ENCODE data around the gene WWOX. TPM values are rescaled to one million over a fixed set of nuclear protein-coding genes. Genes with fewer than 3 reads are reported as not detected.

The WWOX gene
- total RNA-seq, 1 donor from 2014 or later, result 8.9 TPM

GRCh38 chr16:79162977-79163376 lies 1063.5 kb downstream of the WWOX start:
- H3K27ac ChIP-seq (replicated peaks), result no peak overlapping the region
- no peaks in the 10 kb centered on the region for H3K4me1 ChIP-seq
- no peak overlapping the region for H3K4me3 ChIP-seq
- intact Hi-C loops (cut with micrococcal nuclease), result no loop called here
- no peaks in the 10 kb centered on the region for H3K27me3 ChIP-seq (ENCODE audit: low read depth)
- peaks cover 7% of the 10 kb centered on the region for H3K9me3 ChIP-seq (replicated peaks)
- no peaks in the 10 kb centered on the region for H3K36me3 ChIP-seq
- no peak for DNase-seq
- no peak for TF ChIP-seq CTCF (IDR thresholded peaks at IDR 0.05; ENCODE audit: borderline replicate concordance)

- intact Hi-C loops (cut with micrococcal nuclease), result no loop called here
- H3K9me3 ChIP-seq (replicated peaks), result peaks cover 9% of the 10 kb centered on the region
Measured at GRCh38 chr16:79163691-79164387, 1064.4 kb downstream of the WWOX start.

GRCh38 chr16:79164388-79164995 lies 1065.0 kb downstream of the WWOX start:
- no peak for DNase-seq
- Histone ChIP-seq H3K4me1 (no peaks in the 10 kb centered on the region), H3K4me3 (no peak overlapping the region), H3K27ac (replicated peaks) (no peak overlapping the region), H3K36me3 (no peaks in the 10 kb centered on the region), H3K9me3 (replicated peaks) (peaks cover 9% of the 10 kb centered on the region), H3K27me3 (ENCODE audit: low read depth) (no peaks in the 10 kb centered on the region)
- no peak for TF ChIP-seq CTCF (IDR thresholded peaks at IDR 0.05; ENCODE audit: borderline replicate concordance)
- intact Hi-C loops (cut with micrococcal nuclease), result no loop called here

More at GRCh38 chr16:79163691-79164387, 1064.4 kb downstream of the WWOX start:
- no peaks in the 10 kb centered on the region for H3K4me1 ChIP-seq
- no peaks in the 10 kb centered on the region for H3K36me3 ChIP-seq
- no peaks in the 10 kb centered on the region for H3K27me3 ChIP-seq (ENCODE audit: low read depth)
- TF ChIP-seq CTCF (IDR thresholded peaks at IDR 0.05; ENCODE audit: borderline replicate concordance), result no peak
- no peak for DNase-seq
- no peak overlapping the region for H3K4me3 ChIP-seq
- H3K27ac ChIP-seq (replicated peaks), result no peak overlapping the region

- intact Hi-C loops (cut with micrococcal nuclease), result no loop called here
- H3K4me3 ChIP-seq, result no peak overlapping the region
- no peaks in the 10 kb centered on the region for H3K36me3 ChIP-seq
- H3K4me1 ChIP-seq, result no peaks in the 10 kb centered on the region
- peaks cover 9% of the 10 kb centered on the region for H3K9me3 ChIP-seq (replicated peaks)
- no peak overlapping the region for H3K27ac ChIP-seq (replicated peaks)
- TF ChIP-seq CTCF (IDR thresholded peaks at IDR 0.05; ENCODE audit: borderline replicate concordance), result no peak
- H3K27me3 ChIP-seq (ENCODE audit: low read depth), result no peaks in the 10 kb centered on the region
- no peak for DNase-seq
Measured at GRCh38 chr16:79165079-79165478, 1065.6 kb downstream of the WWOX start.

GRCh38 chr16:79165506-79165905 lies 1066.1 kb downstream of the WWOX start:
- no peaks in the 10 kb centered on the region for H3K4me1 ChIP-seq
- H3K4me3 ChIP-seq, result no peak overlapping the region
- no peaks in the 10 kb centered on the region for H3K27me3 ChIP-seq (ENCODE audit: low read depth)
- H3K27ac ChIP-seq (replicated peaks), result no peak overlapping the region
- DNase-seq, result no peak
- no peaks in the 10 kb centered on the region for H3K36me3 ChIP-seq
- TF ChIP-seq CTCF (IDR thresholded peaks at IDR 0.05; ENCODE audit: borderline replicate concordance), result no peak
- intact Hi-C loops (cut with micrococcal nuclease), result no loop called here
- H3K9me3 ChIP-seq (replicated peaks), result peaks cover 9% of the 10 kb centered on the region

All from left ventricle myocardium inferior (tissue), 1 donor.